GM21528 (cell line): ENCODE results near the gene PTMA.
"Not testable (repeated sequence)": the region's sequence is repeated elsewhere in the genome, so short reads cannot be mapped to it uniquely, and the experiment has no call there.

Source experiments
- ATAC-seq: cut with Tn5 transposase; IDR thresholded peaks from one replicate; pipeline ENCODE4 v1.9.1; 2021; ENCODE audit warnings: mild to moderate bottlenecking, moderate library complexity; ENCODE audit not compliant: unreplicated experiment, low FRiP score

Gene PTMA

GRCh38 chr2:231707927-231708772 lies at the start of gene PTMA:
PTMA (plus strand) TSS chr2:231708525; CDS start chr2:231708707, 182 bp downstream.
- peak; percentile 55 for ATAC-seq

GRCh38 chr2:231660073-231660472 lies 48.3 kb upstream of the PTMA start:
- ATAC-seq, result not testable (repeated sequence)

- ATAC-seq, result no peak
Observed at GRCh38 chr2:231660860-231661259, 47.5 kb upstream of the PTMA start.

DNA sequence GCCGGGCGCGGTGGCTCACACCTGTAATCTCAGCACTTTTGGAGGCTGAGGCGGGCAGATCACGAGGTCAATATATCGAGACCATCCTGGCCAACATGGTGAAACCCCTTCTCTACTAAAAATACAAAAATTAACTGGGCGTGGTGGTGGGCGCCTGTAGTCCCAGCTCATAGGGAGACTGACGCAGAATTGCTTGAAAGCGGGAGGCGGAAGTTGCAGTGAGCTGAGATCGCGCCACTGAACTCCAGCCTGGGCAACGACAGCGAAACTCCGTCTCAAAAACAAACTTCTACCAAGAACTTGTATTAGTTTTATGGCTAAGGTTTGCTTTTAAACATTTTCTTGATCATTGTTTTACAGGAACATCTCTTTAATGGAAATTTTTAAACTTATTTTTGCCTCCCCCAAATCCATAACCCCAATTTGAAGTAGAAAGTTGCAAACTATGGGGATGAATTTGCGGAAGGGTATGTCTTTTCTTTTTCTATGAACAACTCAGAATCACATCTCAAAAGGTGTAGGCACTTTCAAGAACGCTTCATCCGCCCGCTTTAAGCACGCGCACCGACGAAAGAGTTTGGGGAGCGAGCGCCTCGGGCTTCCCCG lies 46.8 kb upstream of the PTMA start:
- no peak for ATAC-seq

- peak; percentile 75 for ATAC-seq
Observed at GRCh38 chr2:231662028-231662810, 46.1 kb upstream of the PTMA start.

DNA sequence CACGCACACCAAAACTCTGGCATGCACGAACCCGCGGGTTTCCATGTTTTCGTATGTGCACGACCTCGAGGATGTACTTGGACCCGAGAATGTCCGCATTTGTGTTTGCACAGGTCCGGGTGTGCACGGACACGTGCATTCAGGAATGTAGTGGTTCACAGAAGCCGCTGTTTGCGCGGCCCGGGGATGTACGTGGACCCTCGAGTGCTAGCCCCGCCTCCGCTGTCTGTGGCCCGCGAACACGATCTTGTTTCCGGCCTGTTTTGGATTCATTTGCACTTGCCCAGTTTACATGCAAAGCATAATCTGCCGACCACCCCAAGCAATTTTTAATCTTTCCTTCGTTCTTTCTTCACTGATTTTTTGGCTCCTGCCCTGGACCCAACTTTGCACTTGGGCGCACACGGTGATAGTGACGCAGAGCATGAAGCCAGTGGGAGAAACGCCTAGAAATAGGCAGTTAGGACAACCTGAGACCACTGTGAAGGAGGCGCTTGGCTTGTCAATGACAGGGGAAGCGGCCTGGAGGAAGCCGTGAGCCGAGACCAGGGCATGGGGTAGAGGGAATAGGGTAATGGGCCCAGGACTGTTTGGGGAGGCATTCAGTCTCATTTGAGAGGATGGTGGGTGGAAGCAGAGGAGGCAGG lies 45.4 kb upstream of the PTMA start:
- no peak for ATAC-seq

GRCh38 chr2:231663458-231664212 lies 44.7 kb upstream of the PTMA start:
- ATAC-seq, result no peak

GRCh38 chr2:231664727-231665126 lies 43.6 kb upstream of the PTMA start:
- no peak for ATAC-seq

- ATAC-seq, result no peak
Observed at GRCh38 chr2:231665245-231666170, 42.8 kb upstream of the PTMA start.

DNA sequence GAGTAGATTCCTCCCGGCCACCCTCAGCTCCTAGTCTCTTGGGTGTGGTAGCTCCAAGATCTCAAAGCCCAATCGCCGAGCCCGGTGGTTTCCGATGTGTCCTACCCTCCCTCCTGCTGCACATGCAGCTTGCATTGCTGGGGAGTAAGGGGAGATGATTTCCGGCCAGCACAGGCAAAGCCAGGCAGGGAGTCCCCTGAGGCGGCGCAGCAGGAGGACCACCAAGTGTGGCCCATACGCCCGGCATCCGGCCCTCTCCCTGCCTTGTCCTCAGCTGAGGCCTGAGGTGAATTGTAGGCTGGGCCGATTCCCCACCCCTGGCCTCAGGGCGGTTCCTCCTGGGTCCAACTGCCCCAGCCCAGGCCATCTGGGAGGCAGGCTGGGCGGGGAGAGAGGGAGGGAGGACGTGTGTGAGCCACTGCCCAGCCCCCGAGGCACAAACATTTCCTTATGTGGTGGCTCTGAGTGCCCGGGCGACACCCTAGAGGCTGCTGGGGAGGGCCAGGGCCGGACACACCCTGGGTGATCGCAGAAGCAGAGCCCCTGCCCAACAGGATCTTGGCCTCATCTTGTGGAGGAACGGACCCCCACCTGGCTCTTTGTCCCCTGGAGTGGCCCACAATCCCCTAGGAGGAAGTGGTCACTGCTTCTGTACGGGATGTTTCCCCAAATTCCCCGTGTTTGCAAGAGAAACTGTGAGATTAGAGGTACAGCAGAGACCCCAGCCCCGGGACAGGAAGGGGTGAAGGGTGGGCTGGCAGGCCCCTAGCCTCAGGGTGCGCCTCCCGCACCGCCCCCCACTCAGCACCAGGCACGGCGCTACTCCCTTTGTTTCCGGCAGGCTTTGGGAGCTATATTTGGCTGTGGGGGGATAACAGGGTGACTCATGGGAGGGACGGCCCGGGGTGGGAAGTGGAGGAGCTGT lies 41.9 kb upstream of the PTMA start:
- peak; percentile 33 for ATAC-seq

GRCh38 chr2:231667096-231667427 lies 41.3 kb upstream of the PTMA start:
- ATAC-seq, result no peak

GRCh38 chr2:231667496-231667895 lies 40.8 kb upstream of the PTMA start:
- ATAC-seq, result no peak

GRCh38 chr2:231668981-231669380 lies 39.3 kb upstream of the PTMA start:
- ATAC-seq, result no peak

- ATAC-seq, result peak; percentile 43
Observed at GRCh38 chr2:231671270-231672050, 36.9 kb upstream of the PTMA start.

- peak; percentile 41 for ATAC-seq
Observed at GRCh38 chr2:231672617-231673347, 35.5 kb upstream of the PTMA start.

DNA sequence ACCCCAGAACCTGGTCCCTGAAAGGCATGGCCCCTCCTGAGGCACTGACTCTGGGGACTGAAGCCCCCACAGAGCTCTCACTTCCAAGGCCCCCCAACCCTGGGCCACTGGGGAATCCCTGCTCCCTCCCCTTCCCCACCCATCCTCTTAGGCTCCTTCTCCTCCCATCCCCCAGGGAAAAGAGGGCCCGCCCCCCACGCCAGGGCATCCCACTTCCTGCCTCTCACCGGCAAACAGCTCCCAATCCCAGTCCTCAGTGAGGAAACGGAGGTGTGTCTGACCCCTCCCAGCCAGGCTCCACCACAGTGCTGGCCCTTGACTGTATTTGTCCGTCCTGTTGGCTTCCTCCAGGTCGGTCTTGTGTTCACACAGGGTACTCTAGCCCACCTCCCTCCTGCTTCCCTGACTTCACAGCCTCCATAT lies 35.0 kb upstream of the PTMA start:
- no peak for ATAC-seq
